Stimulated activated CD8-positive, alpha-beta memory T cell treated with anti-CD3 and anti-CD28 coated beads, Interleukin-12 subunit alpha, Interleukin-12 subunit beta, amount 100 ng/mL, for 24 hours (primary cell): Measurements from ENCODE around the gene NELL2.

Source experiments
- DNase-seq: peaks from one replicate; pipeline ENCODE4 v3.0.0-alpha.2; 2020; ENCODE audit errors: extremely low read depth

The NELL2 gene

DNA sequence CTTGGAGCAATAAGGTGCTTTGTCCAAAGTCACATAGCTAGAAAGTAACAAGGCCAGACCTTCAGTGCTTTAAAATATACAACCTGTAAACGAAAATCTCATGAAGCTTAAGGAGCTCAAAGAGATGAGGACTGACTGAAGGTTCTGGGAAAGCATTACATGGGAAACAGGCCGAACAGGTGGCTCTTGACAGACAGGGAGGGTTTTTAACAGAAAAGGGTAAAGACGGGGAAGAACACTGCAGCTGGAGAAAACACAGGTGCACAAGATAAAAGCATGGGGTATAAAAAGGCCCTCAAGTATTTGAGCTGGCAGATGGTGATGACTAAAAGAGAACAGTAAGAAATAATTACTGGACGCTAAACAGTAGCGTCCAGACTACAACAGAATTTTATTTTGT is 257.2 kb downstream of the NELL2 start:
- no peak for DNase-seq

DNA sequence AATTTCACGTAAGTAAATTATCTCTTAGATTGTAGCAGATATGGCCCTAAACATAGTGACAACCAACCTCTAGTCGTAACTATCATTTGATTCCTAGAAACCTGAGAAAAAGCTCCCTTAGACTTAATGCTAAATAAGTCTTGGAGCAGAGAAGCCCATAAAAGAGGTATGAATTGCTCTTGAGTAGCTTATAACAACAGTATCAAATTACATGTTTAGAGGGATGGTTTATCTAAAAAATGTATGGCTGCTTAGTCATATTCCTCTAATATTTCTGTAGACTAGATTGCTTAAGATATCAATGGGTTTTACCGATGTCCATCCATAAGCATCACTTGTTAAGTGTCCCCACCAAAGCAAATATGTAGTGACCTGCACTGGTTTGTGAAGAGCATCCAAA is 259.7 kb downstream of the NELL2 start:
- no peak for DNase-seq

DNA sequence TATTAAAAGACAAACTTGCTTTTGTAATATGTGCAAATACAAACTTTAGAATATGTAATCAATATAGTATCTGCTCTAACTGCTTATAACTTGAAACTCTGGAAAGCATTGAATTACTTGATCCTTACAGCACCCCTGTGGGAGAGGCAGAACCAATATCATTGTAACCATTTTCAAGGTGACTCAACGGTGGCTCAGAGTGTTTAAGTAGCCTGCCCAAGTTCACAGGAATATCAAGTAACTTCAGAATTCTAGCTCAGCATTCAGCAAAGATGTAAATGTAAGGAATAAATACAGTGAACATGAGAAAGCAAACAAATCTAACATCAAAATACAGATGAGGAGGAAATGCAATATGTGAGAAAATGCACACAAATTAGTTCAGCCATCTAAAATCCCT is 264.6 kb downstream of the NELL2 start:
- no peak for DNase-seq

DNA sequence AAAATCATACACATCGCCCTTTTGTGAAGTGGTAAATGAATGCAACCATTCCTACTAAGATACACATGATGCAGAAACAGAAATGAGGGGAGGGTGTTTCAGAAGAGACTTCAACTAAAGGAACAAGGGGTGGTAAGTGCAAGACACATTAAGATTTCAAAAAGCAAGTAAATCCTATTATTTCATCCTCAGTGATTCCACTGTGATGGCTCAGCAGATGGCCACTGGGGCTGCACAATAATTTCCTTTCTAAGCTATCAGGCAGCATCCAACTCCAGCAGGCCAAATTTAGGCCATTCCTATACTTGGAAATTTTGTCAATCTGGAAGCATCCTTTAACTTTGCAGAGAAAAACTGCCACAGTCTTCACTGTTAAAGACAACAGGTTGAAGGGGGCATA is 272.4 kb downstream of the NELL2 start:
- DNase-seq = no peak

DNA sequence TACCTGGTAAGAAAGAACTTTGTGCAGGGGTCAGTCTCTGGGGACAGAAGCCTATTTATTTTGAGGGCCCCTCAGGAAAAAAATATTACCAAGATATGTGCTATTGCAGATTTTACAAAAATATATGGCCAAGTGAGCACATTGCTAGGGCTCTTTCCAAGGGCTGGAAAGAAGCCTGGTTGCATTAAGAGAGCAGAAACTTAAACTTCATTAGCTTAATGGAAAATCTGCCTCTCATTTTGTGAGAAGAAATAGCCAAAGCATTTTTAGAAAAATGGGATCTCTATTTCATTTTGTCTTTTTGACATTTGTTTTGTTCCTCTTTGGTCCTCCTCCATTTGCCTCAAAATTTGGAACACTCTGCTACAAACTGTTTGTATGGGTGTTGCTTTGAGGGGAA is 283.5 kb downstream of the NELL2 start:
- DNase-seq = no peak

DNA sequence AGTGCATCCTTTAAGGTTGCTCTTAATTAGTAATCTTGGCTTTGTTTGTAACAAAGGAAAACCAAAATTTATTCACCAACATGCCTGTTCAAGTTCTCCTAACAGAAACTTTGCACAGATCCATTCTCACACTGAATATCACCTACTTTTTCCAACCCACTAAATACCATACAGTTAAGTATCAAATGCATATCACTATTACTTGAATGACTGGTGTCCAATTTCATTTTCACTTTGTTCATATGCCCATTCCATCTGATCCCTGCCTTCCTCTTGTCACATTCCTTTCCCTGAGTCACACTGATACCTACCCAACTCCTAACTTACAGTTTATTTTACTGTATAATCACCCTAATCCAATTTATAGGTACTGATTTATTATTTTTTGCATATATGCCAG is 286.4 kb downstream of the NELL2 start:
- no peak for DNase-seq

DNA sequence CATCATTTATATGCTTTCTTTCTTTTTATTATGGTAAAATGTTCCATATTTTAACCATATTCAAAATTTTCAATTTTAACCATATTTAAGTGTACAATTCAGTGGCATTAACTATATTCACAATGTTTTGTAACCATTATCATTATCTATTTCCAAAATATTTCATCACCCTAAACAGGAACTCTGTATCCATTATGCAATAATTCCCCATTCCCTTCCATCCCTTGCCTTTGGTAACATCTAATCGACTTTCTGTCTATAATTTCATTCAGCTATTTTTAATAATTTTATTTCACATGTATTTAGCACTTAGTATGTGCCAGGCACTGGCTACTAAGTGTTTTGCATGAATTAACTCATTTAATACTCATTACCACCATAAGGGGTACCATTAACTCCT is 287.5 kb downstream of the NELL2 start:
- no peak for DNase-seq

DNA sequence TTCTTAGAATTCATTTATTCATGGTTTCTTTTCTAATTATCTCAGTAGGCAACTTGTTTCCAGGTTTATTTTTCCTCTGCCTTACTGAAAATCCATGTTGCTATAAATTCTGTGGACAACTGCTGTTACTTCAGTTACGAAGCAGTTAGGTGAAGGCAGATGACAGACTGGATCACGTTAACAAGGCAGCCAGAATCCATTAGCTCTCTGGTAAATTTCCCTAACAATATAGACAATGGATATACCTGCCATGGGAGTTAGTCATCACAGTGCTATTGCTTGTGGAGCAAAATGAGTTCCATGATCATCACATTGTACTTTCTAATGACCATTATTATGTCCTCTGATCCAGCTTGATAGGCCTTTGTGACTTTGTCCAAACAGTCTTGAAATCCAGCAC is 291.5 kb downstream of the NELL2 start:
- DNase-seq = no peak

DNA sequence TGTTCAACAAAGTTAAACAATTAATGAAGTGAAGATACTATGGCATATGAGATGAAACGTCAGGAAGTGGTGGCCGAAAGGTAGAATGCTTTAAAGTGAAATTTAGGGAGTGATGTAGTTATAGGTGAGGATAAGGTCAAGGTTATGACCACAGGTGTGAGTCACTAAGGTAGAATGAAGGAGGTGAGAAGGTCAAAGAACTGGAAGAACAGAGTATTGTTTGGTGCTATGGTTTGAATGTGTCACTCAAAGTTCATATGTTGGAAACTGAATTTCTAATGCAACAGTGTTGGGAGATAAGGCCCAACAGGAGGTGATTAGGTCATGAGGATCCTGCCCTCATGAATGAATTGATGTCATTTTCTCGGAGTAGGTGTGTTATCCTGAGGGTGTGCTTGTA is 293.6 kb downstream of the NELL2 start:
- DNase-seq = no peak

DNA sequence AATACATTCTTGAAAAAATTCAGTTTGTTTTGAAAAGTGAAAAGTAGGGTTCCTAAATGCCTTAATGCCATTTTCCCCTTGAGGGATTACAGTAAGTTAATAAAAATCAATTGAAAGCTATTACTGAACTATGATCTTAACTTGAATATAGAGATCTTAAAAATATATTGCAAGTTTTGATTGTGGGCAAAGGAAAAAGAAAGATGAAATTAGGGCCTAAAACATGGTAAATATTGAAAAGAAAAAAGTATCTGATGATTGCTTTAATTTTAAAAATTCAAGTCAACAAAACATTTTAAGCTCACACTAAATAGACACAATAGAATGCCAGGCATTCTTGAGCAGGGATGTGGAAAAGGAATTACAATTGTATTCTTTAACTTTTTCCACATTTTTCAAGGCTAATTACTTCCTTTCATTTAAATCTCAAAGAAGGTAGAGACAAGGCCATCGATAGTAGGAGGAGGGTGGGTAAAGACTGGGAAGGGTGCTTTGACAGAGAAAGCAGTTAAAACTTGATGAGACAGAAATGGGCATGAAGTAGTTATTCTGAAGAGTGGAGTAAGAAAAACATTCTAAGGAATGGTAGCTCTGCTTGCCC is 294.4 kb downstream of the NELL2 start:
- no peak for DNase-seq

DNA sequence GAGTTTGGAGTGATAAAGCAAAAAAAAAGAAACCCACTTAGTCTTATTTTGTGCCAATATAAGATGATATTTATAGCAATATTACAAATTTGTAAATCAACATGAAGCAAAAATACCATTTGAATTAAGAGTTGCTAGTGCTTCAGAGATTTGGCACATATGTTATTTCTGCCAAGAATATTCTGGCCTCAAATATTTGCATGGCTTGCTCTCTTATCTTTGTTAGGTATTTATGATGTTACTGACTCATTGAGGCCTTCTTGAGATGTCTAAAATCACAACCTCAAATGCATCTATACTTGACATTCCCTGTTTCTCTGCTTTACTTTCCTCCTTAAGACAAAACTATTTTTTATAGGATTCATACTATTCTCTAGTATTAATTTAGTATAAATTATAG is 301.5 kb downstream of the NELL2 start:
- DNase-seq = no peak

DNA sequence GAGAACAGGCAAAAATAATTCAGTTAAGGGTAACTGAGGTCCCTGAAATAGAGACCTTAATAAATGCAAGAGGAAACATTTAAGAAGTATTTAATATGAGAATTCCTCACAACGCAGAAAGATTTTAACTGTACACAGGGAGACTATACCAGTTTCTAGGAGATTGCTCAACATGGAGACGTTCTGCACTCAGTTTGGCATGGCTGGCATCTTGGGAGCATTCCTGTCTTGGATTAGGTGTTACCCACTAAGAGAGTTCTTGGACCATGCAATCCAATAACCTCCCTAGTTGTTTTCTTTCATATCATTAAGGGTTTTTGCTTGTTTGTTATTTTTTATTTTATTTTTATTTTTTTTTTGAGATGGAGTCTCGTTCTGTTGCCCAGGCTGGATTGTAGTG is 302.4 kb downstream of the NELL2 start:
- no peak for DNase-seq

DNA sequence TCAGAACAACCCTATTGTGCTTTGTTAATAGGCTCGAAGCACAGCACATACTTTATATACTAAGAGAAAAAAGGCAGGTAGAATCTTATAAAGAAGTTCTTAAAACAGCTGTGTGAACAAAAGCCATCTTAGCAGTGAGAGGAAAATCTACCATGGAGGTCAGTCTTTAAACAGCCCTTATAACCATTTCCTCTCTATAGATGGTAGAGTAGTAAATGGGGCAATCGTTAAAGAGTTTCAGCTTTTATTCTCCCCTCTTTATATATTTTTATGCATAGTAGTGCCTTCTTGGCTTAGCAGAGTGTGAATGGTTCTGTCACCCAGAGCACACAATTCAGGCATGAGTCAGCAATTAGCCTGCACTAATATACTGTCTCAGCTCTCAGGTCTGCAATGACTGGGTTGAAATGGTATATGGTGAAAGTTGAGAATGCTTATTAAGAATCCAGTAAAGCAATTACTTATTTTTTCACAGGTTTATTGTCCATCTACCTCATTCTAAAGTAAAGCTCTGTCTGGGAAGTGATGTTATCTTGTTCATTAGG is 305.0 kb downstream of the NELL2 start:
- no peak for DNase-seq

DNA sequence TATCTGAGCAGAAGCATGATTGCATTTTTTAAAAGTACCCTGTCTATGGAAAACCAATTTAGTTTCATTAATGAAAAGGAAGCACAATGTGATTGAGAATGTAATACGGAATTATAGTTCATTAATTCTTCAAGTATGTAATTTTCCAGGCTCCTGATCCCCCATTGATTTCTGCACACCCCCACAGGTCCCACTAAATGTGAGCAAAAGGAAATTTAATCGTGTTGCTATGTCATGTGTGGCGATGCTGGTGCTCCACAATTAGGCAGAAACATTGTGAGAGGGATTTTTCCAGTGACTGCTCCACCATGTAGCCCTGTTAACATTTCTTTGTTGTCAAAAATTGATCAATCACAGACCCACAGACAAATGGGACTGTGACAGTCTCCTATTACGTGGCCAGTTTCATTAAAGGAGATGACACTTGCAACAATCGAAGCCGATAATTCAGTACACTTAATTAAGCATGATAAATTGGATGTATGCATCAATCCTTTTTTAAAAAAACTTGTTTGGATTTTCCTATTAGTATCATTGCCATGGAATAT is 306.0 kb downstream of the NELL2 start:
- no peak for DNase-seq

DNA sequence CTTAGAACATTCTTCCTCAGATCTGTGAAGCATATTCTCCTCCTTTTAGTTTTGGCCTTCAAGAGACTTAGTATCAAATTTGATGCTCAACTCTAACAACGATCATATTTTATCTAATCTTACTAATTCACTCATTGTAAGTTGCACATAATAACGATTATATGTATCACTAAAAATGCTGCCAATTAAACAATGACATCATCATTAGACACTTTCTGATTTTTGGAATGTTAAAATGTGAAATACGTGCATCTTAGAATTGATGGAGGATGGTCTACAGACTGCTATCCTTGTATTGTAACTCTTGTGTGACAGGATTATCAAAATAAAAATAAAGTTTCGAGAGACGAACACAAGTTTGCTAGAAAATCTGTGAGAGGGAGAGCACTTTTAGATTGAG is 311.0 kb downstream of the NELL2 start:
- no peak for DNase-seq

DNA sequence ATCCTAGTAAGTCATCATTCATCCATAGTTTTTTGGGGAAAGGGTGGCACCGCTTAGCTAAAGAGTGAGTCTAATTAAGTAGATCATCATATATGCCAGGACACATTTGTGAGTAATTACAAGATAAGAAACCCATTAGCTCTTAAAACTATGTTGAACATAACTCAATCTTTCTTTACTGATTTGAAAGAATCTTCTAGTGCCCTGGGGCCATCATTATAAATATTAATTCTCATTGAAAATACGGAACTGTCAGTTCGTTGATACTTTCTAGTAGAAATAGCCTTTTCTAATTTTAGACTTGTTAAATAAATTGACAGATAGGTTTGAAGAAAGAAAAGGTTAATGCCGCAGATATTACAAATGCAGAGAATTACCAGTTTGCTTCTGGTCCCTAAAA is 312.6 kb downstream of the NELL2 start:
- DNase-seq = no peak

DNA sequence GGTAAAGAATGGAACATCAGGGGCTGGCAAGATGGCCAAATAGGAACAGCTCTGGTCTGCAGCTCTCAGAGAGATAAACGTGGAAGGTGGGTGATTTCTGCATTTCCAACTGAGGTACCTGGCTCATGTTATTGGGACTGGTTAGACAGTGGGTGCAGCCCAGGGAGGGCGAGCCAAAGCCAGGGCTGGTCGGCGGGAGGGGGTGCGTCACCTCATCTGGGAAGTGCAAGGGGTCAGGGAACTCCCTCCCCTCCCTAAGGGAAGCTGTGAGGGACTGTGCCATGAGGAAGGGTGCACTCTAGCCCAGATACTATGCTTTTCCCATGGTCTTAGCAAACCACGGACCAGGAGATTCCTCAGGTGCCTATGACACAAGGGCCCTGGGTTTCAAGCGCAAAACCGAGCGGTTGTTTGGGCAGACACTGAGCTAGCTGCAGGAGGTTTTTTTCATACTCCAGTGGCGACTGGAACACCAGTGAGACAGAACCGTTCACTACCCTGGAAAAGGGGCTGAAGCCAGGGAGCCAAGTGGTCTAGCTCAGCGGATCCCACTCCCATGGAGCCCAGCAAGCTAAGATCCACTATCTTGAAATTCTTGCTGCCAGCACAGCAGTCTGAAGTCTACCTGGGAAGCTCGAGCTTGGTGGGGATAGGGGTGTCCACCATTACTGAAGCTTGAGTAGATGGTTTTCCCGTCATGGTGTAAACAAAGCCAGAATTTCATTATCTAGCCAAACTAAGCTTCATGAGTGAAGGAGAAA is 317.6 kb downstream of the NELL2 start:
- no peak for DNase-seq

DNA sequence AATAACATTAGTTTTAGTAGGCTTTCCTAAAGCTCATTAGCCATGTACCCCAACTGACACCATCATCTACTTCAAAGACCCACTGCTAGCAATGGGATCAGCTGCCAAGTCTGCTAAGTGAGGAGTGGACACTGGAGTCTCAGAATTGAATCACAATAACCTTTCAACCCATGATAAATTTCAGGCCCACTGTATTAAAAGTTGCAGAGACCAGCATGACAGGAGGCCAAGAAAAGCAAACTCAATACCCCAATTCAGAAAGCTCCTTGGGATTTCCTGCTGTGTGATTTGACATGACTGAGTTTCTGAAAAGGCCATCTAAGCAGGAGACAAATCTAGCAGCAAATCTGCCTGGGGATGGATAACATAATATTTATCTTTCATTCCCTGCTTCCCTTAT is 320.7 kb downstream of the NELL2 start:
- DNase-seq = no peak

DNA sequence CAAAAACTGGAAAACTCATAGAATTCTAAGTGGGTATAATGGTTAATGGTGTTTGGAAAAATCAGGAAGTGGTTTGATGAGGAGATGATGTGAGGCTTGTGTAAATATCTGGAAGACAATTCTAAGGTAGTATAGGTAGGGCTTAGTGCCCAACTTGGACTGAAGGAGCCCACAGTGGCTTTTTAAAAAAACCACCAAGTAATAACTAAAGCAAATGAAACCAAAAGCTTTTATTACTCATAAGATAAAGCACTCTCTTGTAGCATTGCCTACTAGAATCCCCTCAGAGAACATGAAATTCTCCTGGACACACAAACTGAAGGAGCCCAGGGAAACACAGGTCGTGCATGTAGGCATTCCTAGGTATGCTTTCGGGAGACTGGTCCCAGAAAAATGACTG is 324.5 kb downstream of the NELL2 start:
- DNase-seq = no peak

DNA sequence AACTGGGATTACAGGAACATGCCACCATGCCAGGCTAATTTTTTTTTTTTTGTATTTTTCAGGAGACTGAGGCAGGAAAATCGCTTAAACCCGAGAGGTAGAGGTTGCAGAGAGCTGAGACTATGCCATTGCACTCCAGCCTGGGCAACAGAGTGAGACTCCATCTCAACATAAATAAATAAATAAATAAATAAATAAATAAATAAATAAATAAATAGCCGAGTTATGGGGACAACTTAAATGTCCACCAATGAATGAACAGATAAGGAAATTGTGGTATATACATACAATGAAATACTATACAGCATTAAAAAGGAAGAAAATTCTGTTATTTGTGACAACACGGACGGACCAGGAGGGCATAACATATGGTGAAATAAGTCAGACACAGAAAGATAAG is 325.7 kb downstream of the NELL2 start:
- no peak for DNase-seq

DNA sequence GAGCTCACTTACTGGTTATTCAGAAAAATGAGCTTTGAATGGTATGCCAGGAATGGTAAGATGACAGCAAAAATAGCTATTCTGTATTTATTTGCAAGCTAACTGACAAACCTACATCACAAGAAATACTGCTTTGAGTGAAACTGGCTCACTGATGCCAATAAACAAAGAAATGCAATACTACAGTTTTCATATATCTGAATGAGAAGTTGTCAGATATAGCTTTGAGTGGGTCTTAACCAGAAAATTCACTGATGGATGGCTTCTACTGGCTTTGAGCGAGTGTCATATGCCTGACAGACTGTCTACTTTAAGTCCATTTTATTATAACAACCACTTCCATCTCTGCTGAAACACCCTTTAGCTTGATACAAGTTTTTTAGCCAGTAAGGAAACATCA is 330.1 kb downstream of the NELL2 start:
- DNase-seq = no peak

DNA sequence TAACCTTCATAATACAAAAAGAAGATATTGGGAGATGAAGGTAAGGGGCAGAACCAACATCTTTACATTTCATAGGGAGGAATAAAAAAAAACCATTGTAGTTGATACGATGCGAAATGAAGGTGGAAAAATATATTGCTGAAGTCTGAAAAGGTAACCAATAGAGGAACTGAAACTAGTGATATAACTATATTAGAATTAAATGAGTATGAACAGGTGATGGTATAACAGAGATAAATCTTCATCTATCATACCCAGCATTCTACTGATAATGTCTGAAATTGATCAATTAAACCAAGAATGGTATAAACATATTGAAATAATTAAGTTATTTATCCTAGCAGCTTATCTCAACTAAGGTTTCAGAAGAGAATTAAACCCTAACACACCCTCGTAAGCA is 332.1 kb downstream of the NELL2 start:
- DNase-seq = no peak

DNA sequence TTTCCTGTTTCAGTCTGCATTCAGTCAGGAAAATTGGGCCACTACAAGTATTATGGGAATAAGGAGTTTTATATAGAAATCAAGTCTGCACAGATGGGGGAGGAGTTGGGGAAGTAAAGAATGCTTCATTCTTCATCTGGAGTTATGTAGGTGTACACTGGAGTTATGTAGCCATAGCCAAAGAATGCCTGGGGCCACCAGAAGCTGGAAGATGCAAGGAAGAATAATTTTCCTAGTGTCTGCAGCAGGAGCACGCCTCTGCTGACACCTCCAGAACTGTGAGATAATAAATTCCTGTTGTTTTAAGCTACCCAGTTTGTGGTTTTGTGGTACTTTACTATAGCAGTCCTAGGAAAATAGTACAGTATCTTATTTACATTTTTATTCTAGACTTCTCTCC is 333.4 kb downstream of the NELL2 start:
- no peak for DNase-seq
